EH (cell line): ENCODE data around the gene GALNT5.

ENCODE experiments used
- DNase-seq: peaks from one replicate; pipeline ENCODE4 v3.0.0-alpha.2; 2015; ENCODE audit warnings: low read depth

The GALNT5 gene

GRCh38 chr2:157287160-157287559 lies 29.7 kb downstream of the GALNT5 start:
- no peak for DNase-seq

DNA sequence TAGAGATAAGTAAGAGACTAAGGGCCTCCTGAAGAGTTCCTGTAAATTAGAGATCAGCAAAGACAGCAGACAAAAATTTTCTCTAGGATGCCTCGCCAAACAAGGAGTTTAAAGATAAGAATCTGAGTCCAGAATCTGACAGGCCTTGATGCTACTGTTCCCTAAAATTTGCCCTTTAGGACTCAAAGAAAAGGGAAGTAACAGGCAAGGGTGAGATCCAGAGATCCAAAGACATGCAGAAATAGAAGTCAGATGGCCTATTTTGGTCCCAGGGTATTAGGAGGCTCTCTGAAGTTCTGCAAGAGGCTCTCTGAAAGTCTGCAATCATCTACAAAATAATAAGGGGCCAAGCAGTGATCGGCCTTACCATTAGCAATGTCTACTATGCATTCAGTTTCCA lies 33.0 kb downstream of the GALNT5 start:
- DNase-seq: no peak

- DNase-seq: peak; percentile 42
Observed at GRCh38 chr2:157291018-157291417, 33.5 kb downstream of the GALNT5 start.

- DNase-seq: no peak
Observed at GRCh38 chr2:157292853-157293252, 35.3 kb downstream of the GALNT5 start.

DNA sequence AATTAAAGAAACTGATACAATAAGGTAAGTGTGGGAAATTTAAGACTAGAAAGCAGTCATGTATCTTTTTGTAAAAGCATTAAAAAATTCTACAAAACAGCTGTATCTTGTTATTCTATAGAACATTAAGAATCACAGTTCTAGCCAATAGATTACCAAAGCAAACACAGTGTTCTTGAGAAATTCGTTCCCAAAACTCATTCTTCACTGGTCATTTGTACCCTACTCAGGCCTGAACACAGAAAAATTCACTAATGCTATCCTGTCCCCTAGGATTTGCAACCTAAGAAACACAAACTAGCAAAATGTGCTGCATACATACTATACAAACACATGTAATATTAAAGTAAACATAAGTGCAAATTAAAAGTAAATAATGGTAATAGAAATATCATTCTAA lies 39.0 kb downstream of the GALNT5 start:
- DNase-seq: no peak

GRCh38 chr2:157296958-157297357 lies 39.5 kb downstream of the GALNT5 start:
- no peak for DNase-seq

DNA sequence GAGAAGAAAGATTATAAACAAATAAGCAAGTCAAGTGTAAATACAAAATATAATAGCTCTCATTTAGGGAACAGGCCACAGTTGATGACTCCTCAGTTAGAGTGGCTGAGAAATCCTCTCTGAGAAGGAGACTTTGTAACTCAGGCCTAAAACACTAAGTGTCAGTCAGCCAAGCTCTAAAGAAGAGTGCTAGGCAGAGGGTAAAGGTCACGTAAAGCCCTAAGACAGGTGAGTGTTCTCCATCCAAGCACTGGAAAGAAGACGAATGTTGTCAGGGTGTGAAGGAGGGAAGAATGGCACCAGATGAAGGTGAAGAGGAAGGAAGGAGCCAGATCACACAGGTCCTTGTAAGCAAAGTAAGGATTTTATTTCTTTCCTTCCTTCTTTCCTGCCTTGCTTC lies 43.8 kb downstream of the GALNT5 start:
- DNase-seq: no peak

DNA sequence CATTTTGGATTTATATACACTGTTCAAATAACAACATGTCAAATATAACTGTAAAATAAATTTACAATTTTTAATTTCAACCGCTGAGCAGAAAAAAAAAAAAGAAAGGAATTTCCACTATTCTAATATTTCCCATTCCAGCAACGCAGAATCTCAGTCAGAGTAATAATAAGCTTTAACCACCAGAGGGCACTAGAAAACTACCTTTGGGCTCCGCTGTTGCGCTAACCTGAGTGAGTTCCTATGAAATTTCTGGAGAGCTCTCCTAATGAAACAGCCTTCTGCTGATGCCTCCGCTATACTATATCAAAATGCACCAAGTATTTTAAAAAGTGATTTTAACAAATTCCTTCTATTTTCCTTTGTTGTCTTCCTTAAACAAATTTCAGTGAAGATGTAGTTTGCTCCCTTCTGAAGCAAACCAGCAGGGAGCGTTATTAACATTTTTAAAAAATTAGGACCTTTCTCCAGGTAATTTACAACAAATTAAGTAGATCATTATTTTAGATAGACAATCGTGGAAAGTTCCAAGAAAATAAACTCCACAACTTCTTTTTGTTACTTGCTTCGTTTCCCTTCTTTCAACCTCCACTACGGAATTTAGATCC lies 45.1 kb downstream of the GALNT5 start:
- DNase-seq: peak; percentile 71

- DNase-seq: no peak
Observed at GRCh38 chr2:157303612-157304011, 46.1 kb downstream of the GALNT5 start.

GRCh38 chr2:157304811-157305722 lies 47.6 kb downstream of the GALNT5 start:
- DNase-seq: peak; percentile 94

DNA sequence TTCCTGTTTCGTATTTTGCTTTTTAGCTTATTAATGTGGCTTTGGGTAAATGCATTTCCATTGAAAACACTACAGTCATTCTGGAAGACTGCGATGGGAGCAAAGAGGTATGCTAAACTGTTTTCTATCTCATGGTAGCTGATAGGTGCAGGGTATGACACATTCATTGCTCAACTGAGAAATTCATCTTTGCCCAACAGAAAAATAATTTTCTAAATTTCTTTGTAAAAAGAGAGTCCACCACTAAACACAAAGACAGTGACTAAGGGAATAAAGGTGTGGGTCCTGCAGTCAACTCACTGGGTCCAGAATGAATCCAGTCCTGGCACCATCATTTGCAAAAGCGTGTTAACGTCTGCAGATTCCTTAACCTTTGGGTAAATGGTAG lies 48.2 kb downstream of the GALNT5 start:
- DNase-seq: peak; percentile 27

GRCh38 chr2:157307021-157307420 lies 49.5 kb downstream of the GALNT5 start:
- peak; percentile 77 for DNase-seq

GRCh38 chr2:157309878-157310277 lies 52.4 kb downstream of the GALNT5 start:
- no peak for DNase-seq

DNA sequence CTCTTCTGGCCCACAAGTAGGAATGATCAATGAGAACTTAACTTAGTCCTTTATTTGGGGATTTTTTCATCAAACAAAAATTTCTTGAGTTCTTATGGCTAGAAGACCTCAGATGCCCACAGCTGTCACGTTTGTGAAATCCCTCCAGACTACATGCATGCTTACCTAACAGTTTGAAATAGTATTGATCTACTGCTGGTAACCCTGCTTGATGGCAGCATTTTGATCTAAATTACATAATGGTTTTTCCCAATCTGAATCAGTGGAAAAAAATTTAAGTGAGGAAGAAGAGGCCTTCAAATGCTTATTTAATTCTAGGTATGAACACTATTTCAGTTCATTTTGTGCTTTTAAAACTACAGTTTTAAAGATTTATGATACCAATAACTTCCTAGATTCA lies 54.2 kb downstream of the GALNT5 start:
- DNase-seq: no peak

GRCh38 chr2:157312866-157313486 lies 55.5 kb downstream of the GALNT5 start:
- DNase-seq: peak; percentile 57

DNA sequence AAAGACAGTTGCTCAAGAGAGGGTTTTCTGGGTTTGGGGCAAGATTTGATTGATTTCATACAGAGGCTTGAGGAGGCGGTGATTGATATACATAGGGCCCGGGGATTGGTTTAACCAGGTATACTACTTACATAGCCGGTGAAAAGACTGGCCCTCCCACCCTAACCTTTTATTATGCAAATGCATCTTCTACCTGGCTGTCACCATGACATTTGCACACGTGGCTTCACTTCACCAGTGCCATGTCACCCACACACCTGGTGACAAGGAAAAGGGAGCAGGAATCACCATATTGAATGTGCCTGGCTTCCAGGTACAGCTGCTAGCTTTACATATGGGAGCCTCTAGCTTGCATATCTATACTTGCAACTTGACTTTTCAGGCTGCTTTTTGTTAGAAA lies 58.4 kb downstream of the GALNT5 start:
- DNase-seq: no peak

- no peak for DNase-seq
Observed at GRCh38 chr2:157318884-157319283, 61.4 kb downstream of the GALNT5 start.

GRCh38 chr2:157319795-157320194 lies 62.3 kb downstream of the GALNT5 start:
- no peak for DNase-seq

- DNase-seq: no peak
Observed at GRCh38 chr2:157320409-157320808, 62.9 kb downstream of the GALNT5 start.

GRCh38 chr2:157321466-157321865 lies 64.0 kb downstream of the GALNT5 start:
- no peak for DNase-seq

- no peak for DNase-seq
Observed at GRCh38 chr2:157322432-157322831, 64.9 kb downstream of the GALNT5 start.

GRCh38 chr2:157324331-157324843 lies 66.9 kb downstream of the GALNT5 start:
- no peak for DNase-seq

- no peak for DNase-seq
Observed at GRCh38 chr2:157325786-157326185, 68.3 kb downstream of the GALNT5 start, which contains the start of gene ERMN. TSS of gene ERMN (minus strand) at chr2:157325824. CDS start at chr2:157325642, 182 bp downstream.
